HL-60 (cell line): ENCODE results near the gene OR8G1.

ENCODE experiments used
- DNase-seq, 2 experiments: peaks; one replicate each; pipeline ENCODE4 v3.0.0-alpha.2; 2010 to 2020; ENCODE audit warnings: low read depth in 1 of 2, low spot score in 1 of 2
- H3K27ac ChIP-seq: fragments of 250-450 bp; sonication (Bioruptor Pico); replicated peaks from 2 replicates; pipeline ENCODE4 v1.5.1; 2020; ENCODE audit warnings: mild to moderate bottlenecking, moderate library complexity
- H3K27me3 ChIP-seq: fragments of 250-450 bp; sonication (Bioruptor Pico); 2 replicates; pipeline ENCODE4 v1.5.1; 2021; ENCODE audit warnings: mild to moderate bottlenecking, moderate library complexity; ENCODE audit not compliant: insufficient read depth, poor library complexity, severe bottlenecking
- H3K4me3 ChIP-seq: replicated peaks from 2 replicates; pipeline ENCODE4 v1.5.1; 2011; ENCODE audit warnings: mild to moderate bottlenecking, control low read depth, low read length; ENCODE audit not compliant: insufficient read depth
- GABPA ChIP-seq: IDR thresholded peaks from 2 replicates; pipeline ENCODE4 v1.6.1; 2012; ENCODE audit warnings: low read depth
- POLR2AphosphoS5 ChIP-seq: IDR thresholded peaks from 2 replicates; pipeline ENCODE4 v1.6.1; 2012; ENCODE audit warnings: low read depth
- SPI1 ChIP-seq: IDR thresholded peaks from 2 replicates; pipeline ENCODE4 v1.6.1; 2012; ENCODE audit warnings: low read depth, mild to moderate bottlenecking, borderline replicate concordance
- long read RNA-seq: library from polyadenylated mRNA; unstranded; transcript quantifications from one replicate; pipeline ENCODE4 v2.0.0, GENCODE V29; 2020
- TF ChIP-seq, protein P1 (sequence below): IDR thresholded peaks from one replicate; pipeline ENCODE4 v1.5.1; 2011; ENCODE audit warnings: low read length, control low read depth, inconsistent platforms; ENCODE audit not compliant: insufficient read depth
- TF ChIP-seq, protein P2 (sequence below): IDR thresholded peaks from 2 replicates; pipeline ENCODE4 v1.6.1; 2012; ENCODE audit warnings: low read depth; ENCODE audit not compliant: insufficient replicate concordance

OR8G1 gene, protein sequence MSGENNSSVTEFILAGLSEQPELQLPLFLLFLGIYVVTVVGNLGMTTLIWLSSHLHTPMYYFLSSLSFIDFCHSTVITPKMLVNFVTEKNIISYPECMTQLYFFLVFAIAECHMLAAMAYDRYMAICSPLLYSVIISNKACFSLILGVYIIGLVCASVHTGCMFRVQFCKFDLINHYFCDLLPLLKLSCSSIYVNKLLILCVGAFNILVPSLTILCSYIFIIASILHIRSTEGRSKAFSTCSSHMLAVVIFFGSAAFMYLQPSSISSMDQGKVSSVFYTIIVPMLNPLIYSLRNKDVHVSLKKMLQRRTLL
- long read RNA-seq, result 0 reads

DNA sequence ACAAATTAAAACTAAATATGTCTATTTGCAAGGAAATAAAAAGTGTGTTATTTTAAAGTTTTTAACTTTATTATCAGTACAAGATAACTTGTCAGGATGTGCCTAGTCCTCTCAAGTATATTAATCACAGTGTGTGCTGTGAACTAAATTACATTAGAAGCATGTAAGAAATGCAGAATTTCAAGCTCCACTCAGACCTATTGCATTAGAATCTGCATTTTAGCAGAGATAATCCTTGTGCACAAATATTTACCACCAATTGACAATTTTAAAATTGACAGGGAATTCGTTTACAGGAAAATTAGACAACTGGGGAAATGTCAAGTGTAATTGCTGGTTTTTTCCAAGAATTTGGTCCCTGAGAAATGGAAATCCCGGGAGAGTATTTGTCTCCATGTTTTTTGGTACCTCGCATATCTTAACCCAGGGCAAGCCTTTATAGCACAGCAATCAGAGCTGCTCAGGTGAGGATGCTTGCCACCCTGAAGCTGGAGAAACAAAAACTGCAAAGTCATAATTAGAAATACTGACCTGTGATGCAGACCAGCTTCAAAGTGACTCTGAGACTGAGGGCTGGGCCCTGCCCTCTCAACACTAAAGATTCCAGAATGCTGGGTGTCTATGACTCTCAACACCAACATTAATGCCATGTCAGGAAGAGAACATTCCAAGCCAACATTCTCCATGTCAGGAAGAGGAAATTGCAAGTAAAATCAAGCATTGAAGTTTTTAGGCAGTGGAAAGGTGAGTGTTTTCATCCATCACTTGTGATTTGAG, at the start of gene OR8G1:
OR8G1 (plus strand) TSS at position 475 of the 777 bp plus-strand sequence. CDS start 8,581 bp downstream, outside the sequence.
- Histone ChIP-seq H3K27me3 (no peaks in the 10 kb centered on the region), H3K4me3 (no peak within 1 kb of the TSS), H3K27ac (no peak within 1 kb of the TSS)
- DNase-seq, result no peak
- TF ChIP-seq, protein P1, sequence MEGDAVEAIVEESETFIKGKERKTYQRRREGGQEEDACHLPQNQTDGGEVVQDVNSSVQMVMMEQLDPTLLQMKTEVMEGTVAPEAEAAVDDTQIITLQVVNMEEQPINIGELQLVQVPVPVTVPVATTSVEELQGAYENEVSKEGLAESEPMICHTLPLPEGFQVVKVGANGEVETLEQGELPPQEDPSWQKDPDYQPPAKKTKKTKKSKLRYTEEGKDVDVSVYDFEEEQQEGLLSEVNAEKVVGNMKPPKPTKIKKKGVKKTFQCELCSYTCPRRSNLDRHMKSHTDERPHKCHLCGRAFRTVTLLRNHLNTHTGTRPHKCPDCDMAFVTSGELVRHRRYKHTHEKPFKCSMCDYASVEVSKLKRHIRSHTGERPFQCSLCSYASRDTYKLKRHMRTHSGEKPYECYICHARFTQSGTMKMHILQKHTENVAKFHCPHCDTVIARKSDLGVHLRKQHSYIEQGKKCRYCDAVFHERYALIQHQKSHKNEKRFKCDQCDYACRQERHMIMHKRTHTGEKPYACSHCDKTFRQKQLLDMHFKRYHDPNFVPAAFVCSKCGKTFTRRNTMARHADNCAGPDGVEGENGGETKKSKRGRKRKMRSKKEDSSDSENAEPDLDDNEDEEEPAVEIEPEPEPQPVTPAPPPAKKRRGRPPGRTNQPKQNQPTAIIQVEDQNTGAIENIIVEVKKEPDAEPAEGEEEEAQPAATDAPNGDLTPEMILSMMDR, result no peak
- no peak for TF ChIP-seq SPI1
- TF ChIP-seq, protein P2, sequence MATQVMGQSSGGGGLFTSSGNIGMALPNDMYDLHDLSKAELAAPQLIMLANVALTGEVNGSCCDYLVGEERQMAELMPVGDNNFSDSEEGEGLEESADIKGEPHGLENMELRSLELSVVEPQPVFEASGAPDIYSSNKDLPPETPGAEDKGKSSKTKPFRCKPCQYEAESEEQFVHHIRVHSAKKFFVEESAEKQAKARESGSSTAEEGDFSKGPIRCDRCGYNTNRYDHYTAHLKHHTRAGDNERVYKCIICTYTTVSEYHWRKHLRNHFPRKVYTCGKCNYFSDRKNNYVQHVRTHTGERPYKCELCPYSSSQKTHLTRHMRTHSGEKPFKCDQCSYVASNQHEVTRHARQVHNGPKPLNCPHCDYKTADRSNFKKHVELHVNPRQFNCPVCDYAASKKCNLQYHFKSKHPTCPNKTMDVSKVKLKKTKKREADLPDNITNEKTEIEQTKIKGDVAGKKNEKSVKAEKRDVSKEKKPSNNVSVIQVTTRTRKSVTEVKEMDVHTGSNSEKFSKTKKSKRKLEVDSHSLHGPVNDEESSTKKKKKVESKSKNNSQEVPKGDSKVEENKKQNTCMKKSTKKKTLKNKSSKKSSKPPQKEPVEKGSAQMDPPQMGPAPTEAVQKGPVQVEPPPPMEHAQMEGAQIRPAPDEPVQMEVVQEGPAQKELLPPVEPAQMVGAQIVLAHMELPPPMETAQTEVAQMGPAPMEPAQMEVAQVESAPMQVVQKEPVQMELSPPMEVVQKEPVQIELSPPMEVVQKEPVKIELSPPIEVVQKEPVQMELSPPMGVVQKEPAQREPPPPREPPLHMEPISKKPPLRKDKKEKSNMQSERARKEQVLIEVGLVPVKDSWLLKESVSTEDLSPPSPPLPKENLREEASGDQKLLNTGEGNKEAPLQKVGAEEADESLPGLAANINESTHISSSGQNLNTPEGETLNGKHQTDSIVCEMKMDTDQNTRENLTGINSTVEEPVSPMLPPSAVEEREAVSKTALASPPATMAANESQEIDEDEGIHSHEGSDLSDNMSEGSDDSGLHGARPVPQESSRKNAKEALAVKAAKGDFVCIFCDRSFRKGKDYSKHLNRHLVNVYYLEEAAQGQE, result no peak

DNA sequence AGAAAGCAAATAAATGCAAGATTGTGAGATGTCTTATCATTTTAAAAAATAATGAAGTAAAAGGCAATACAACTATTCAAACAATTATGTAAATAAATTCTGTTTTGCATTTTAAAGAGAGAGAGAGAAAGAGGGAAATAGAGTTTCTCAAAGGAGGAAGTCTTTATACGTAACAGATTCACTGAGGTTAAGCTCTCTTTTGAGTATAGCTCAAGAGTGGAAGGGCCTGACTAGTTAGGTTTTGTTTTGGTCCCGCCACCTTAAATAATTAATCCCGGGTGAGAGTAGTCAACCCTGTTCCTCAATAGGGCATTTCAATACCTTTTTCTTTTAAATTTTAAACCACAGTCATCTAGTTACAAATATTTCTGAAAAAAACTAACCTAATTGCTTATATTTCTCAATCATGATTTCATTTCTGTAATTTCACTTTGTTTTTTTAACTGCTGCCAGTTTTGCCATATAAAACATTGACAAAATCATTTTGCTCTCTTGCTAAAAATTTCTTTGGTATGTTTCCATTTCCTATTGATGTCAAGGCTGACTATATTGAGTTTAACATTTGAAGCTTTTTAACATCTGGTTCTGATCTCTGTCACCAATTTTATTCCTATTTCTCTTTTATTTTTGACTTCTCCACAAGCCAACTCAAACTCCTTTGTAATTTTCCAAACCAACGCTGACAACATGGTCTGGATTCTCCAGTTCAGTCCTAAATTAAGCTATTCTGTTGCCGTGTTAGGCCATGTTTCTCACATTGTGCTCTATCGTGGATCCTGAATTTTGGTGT, 47.5 kb upstream of the OR8G1 start:
- H3K27me3 ChIP-seq, result no peaks in the 10 kb centered on the region
- DNase-seq, result no peak
- no peak overlapping the region for H3K27ac ChIP-seq
- peak; percentile 61 for TF ChIP-seq SPI1
- TF ChIP-seq, protein P1, result no peak
- no peak overlapping the region for H3K4me3 ChIP-seq

DNA sequence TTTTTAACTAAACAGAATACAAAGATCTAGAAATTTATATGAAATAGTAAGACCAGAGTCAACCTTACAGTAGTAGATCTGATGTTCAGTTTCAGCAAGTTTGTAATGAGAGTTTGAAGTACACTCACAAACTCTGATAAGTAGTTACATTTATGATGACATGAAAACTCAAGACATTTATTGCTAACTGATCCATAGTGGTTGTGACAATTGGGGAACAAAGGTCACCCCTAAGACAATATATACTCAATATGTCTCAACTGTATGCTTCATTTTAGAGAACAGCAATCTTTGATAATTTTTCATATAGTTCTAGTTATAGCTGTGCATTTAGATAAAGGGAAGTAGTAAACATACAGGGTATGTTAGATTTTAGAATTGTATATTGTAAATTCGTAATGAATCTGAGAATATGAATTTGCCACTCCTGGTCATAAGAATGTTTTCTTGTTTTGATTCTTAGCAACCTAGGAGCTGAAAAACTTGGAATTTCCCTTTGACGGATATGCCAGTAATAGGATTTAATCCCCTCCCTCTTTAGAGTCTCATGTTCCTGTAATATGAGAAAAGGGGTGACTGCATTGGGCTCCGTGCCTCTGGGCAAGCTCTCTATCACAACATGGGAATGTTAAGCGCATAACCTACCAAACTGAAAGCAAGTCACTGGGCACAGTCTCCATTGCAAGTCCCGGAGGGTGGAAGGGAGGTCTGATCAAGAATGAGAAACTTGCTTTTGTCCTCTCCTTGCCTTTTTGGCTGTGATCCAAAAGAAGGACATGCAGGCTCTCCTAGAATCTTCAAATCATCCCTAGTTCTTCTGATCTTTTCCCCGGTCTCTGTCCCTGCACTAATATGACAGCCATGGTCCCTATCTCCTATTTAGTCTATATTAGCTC, 46.4 kb upstream of the OR8G1 start:
- no peak overlapping the region for H3K4me3 ChIP-seq
- no peak overlapping the region for H3K27ac ChIP-seq
- no peak for DNase-seq
- TF ChIP-seq, protein P2, result no peak
- TF ChIP-seq, protein P1, result no peak
- no peak for TF ChIP-seq POLR2AphosphoS5
- no peak for TF ChIP-seq SPI1
- TF ChIP-seq GABPA, result no peak
- no peaks in the 10 kb centered on the region for H3K27me3 ChIP-seq
